Psoas muscle (tissue), 8 donors: ENCODE data around the gene GNGT2. TPM values are rescaled to one million over a fixed set of nuclear protein-coding genes. Genes with fewer than 3 reads are reported as not detected.

ENCODE experiments used
- ATAC-seq, 4 donors: fragments of 200-7000 bp; cut with Tn5 transposase; one replicate each; pipeline ENCODE4 v1.9.1; 2020; ENCODE audit warnings: moderate library complexity in 3 of 4, mild to moderate bottlenecking in 2 of 4
- DNase-seq, 2 donors: peaks; one replicate each; pipeline ENCODE4 v3.0.0-alpha.2; 2020
- H3K27ac ChIP-seq: fragments of 200-600 bp; one replicate; pipeline ENCODE4 v1.8.0; 2022
- H3K27me3 ChIP-seq, 3 donors: fragments of 200-600 bp in 1 of 3; one replicate each; pipeline versions ENCODE4 v1.6.1 to v1.8.0; 2013 to 2022; ENCODE audit warnings: low read length in 2 of 3, mild to moderate bottlenecking in 2 of 3, moderate library complexity in 1 of 3; ENCODE audit not compliant: insufficient read depth in 3 of 3
- H3K36me3 ChIP-seq, 2 donors: fragments of 200-600 bp in 1 of 2; one replicate each; pipeline versions ENCODE4 v1.6.1 to v1.8.0; 2013 to 2022; ENCODE audit warnings: low read depth in 1 of 2, mild to moderate bottlenecking in 1 of 2, moderate library complexity in 1 of 2; ENCODE audit not compliant: insufficient read depth in 1 of 2
- H3K4me1 ChIP-seq: fragments of 200-600 bp; one replicate; pipeline ENCODE4 v1.8.0; 2022
- H3K4me3 ChIP-seq: fragments of 200-600 bp; one replicate; pipeline ENCODE4 v1.8.0; 2022; ENCODE audit warnings: mild to moderate bottlenecking
- H3K9me3 ChIP-seq: fragments of 200-600 bp; one replicate; pipeline ENCODE4 v1.8.0; 2022
- WGBS, 3 donors: extraction: QIAGEN DNeasy Blood & Tissue Kit; methylation state at CpG; one replicate each; pipeline versions ENCODE4 v1.1.6 to v1.1.7; 2013; 5-methylcytosine and 5-hydroxymethylcytosine counted together
- intact Hi-C, 2 donors: fragments of 100-400 bp; cut with DNase I; formaldehyde crosslinking; loops; one replicate each; pipeline versions ENCODE4 v1.11.0 to v1.14.2; 2022
- polyA plus RNA-seq, 3 donors: library from polyadenylated mRNA; stranded (reverse); fragments of 200-250 nt; gene quantifications; one replicate each; pipeline ENCODE4 v1.2.3, GENCODE V29; 2013
- total RNA-seq, 4 donors: library from RNA; stranded (reverse); fragmentation: NEBNext Ultra II Directional in 2 of 4; extraction: Animal tissue kit (Norgen Biotek cat#: 25700) in 2 of 4; gene quantifications; one replicate each; pipeline versions ENCODE4 v1.2.1 to v1.2.4, GENCODE V29; 2021 to 2023
- TF ChIP-seq, protein P1 (sequence below): fragments of 200-600 bp; IDR thresholded peaks from one replicate; pipeline ENCODE4 v1.8.0; 2022; ENCODE audit warnings: antibody characterized with exemption
- donor health status: healthy with polysubstance abuse.
- donor health status: DM: no; HTN: no; CAD: no; lungs with moderate emphysema.
- donor health status: Bipolar disorder and iron deficiency.
- donor health status: healthy.
- donor health status: DM: yes; HTN: yes; CAD: no.
- donor health status: DM: no; HTN: no; CAD: no.
- donor health status: DM: no; HTN: no; CAD: no.
- donor health status: DM: yes; HTN: yes; CAD: no.

GNGT2 gene
- total and polyA plus RNA-seq, 7 donors, result 0.32 to 2.0 (median 0.57) TPM

- no peaks in the 10 kb centered on the region for H3K36me3 ChIP-seq
- peaks cover 6% of the 10 kb centered on the region for H3K4me1 ChIP-seq
- H3K9me3 ChIP-seq, result no peaks in the 10 kb centered on the region
- no peak for ATAC-seq
- H3K4me3 ChIP-seq, result no peak overlapping the region
- intact Hi-C loops, result no loop called here
- WGBS, 3 donors, result 81 to 93% (median 85%) methylated on average over 4 of the region's 4 CpGs
- TF ChIP-seq, protein P1, sequence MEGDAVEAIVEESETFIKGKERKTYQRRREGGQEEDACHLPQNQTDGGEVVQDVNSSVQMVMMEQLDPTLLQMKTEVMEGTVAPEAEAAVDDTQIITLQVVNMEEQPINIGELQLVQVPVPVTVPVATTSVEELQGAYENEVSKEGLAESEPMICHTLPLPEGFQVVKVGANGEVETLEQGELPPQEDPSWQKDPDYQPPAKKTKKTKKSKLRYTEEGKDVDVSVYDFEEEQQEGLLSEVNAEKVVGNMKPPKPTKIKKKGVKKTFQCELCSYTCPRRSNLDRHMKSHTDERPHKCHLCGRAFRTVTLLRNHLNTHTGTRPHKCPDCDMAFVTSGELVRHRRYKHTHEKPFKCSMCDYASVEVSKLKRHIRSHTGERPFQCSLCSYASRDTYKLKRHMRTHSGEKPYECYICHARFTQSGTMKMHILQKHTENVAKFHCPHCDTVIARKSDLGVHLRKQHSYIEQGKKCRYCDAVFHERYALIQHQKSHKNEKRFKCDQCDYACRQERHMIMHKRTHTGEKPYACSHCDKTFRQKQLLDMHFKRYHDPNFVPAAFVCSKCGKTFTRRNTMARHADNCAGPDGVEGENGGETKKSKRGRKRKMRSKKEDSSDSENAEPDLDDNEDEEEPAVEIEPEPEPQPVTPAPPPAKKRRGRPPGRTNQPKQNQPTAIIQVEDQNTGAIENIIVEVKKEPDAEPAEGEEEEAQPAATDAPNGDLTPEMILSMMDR, result no peak
- no peak overlapping the region for H3K27ac ChIP-seq
- no peaks in the 10 kb centered on the region for H3K27me3 ChIP-seq
- no peak for DNase-seq
Measured at GRCh38 chr17:49244839-49245238, 34.5 kb upstream of the GNGT2 start.

DNA sequence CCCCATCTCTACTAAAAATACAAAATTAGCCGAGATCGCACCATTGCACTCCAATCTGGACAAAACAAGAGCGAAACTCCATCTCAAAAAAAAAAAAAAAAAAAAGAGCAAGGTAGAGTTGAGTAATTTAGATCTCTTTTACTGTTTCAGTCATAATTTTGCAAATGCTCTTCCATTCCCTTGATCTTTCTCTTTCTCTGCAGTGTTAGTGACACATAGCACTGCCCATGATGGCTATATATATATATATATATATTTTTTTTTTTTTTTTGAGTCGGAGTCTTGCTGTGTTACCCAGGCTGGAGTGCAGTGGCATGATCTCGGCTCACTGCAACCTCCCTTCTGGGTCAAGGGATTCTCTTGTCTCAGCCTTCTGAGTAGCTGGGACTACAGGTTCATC lies 32.4 kb upstream of the GNGT2 start:
- DNase-seq, result no peak
- Histone ChIP-seq H3K4me1 (no peaks in the 10 kb centered on the region), H3K4me3 (no peak overlapping the region), H3K36me3 (no peaks in the 10 kb centered on the region), H3K27me3 (no peaks in the 10 kb centered on the region), H3K9me3 (no peaks in the 10 kb centered on the region), H3K27ac (no peak overlapping the region)
- WGBS, 3 donors, result 92 to 98% (median 95%) methylated on average over 5 of the region's 5 CpGs
- intact Hi-C loops, result no loop called here
- ATAC-seq, result no peak
- TF ChIP-seq, protein P1, result no peak

GRCh38 chr17:49241692-49242397 lies 31.5 kb upstream of the GNGT2 start:
- no peak for ATAC-seq
- Histone ChIP-seq H3K36me3 (no peaks in the 10 kb centered on the region), H3K4me3 (no peak overlapping the region), H3K27me3 (no peaks in the 10 kb centered on the region), H3K9me3 (no peaks in the 10 kb centered on the region), H3K4me1 (no peaks in the 10 kb centered on the region), H3K27ac (no peak overlapping the region)
- intact Hi-C loops, result no loop called here
- 78 to 80% (median 80%) methylated on average over 9 of the region's 9 CpGs for WGBS, 3 donors
- no peak for DNase-seq
- TF ChIP-seq, protein P1, result no peak

DNA sequence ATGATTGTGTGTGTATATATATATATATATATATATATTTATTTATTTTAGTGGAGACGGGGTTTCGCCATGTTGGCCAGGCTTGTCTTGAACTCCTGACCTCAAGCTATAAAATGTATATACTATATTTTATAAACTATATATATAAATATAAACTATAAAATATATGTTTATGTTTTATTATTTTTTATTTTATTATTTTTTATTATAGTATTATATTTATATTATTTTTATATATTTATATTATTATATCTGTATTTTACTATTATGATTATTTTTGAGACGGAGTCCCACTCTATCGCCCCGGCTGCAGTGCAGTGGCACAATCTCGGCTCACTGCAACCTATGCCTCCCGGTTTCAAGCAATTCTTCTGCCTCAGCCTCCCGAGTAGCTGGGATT lies 30.7 kb upstream of the GNGT2 start:
- ATAC-seq, result no peak
- no peak overlapping the region for H3K27ac ChIP-seq
- 85 to 92% (median 87%) methylated on average over 8 of the region's 8 CpGs for WGBS, 3 donors
- H3K4me3 ChIP-seq, result no peak overlapping the region
- no peaks in the 10 kb centered on the region for H3K36me3 ChIP-seq
- no peaks in the 10 kb centered on the region for H3K4me1 ChIP-seq
- no peak for DNase-seq
- H3K27me3 ChIP-seq, result no peaks in the 10 kb centered on the region
- intact Hi-C loops, result no loop called here
- H3K9me3 ChIP-seq, result no peaks in the 10 kb centered on the region
- TF ChIP-seq, protein P1, result no peak

GRCh38 chr17:49240619-49241018 lies 30.2 kb upstream of the GNGT2 start:
- no peak overlapping the region for H3K4me3 ChIP-seq
- WGBS, 3 donors, result 58 to 67% (median 65%) methylated on average over 1 of the region's 1 CpG
- no peak overlapping the region for H3K27ac ChIP-seq
- H3K27me3 ChIP-seq, result no peaks in the 10 kb centered on the region
- no peaks in the 10 kb centered on the region for H3K9me3 ChIP-seq
- no peak for ATAC-seq
- no peaks in the 10 kb centered on the region for H3K4me1 ChIP-seq
- no peak for DNase-seq
- no peaks in the 10 kb centered on the region for H3K36me3 ChIP-seq
- TF ChIP-seq, protein P1, result no peak
- intact Hi-C loops, result no loop called here
